IMR-90 (cell line): ENCODE measurements around the gene LETM1.

Experiments
- BHLHE40 ChIP-seq: fragments of 150-350 bp; IDR thresholded peaks from 2 replicates; pipeline ENCODE4 v1.6.1; 2016; ENCODE audit warnings: mild to moderate bottlenecking, low read depth, low read length
- CEBPB ChIP-seq: IDR thresholded peaks from 2 replicates; pipeline ENCODE4 v1.6.1; 2012; ENCODE audit warnings: low read depth, low read length, improper control_type of control experiment
- CHD1 ChIP-seq: IDR thresholded peaks from 2 replicates; pipeline ENCODE4 v1.6.1; 2012; ENCODE audit warnings: low read depth, low read length, improper control_type of control experiment
- CTCF ChIP-seq: conservative IDR thresholded peaks from 2 replicates; pipeline ENCODE4 v1.5.1; 2012; ENCODE audit warnings: mild to moderate bottlenecking, low read depth, low read length, improper control_type of control experiment
- FOS ChIP-seq: fragments of 150-350 bp; IDR thresholded peaks from 2 replicates; pipeline ENCODE4 v1.6.1; 2016; ENCODE audit warnings: low read depth, low read length
- MAFK ChIP-seq: IDR thresholded peaks from 2 replicates; pipeline ENCODE4 v1.6.1; 2012; ENCODE audit warnings: low read depth, low read length, improper control_type of control experiment
- MAZ ChIP-seq: IDR thresholded peaks from 2 replicates; pipeline ENCODE4 v1.6.1; 2012; ENCODE audit warnings: low read depth, mild to moderate bottlenecking, low read length, improper control_type of control experiment, moderate library complexity, borderline replicate concordance
- POLR2A ChIP-seq: IDR thresholded peaks from 2 replicates; pipeline ENCODE4 v1.6.1; 2012; ENCODE audit warnings: mild to moderate bottlenecking, low read depth, low read length
- RAD21 ChIP-seq: IDR thresholded peaks from 2 replicates; pipeline ENCODE4 v1.6.1; 2012; ENCODE audit warnings: low read length, improper control_type of control experiment
- RFX5 ChIP-seq: IDR thresholded peaks from 2 replicates; pipeline ENCODE4 v1.8.0; 2012; ENCODE audit warnings: low read depth, mild to moderate bottlenecking, low read length, moderate library complexity
- SMC3 ChIP-seq: fragments of 150-350 bp; IDR thresholded peaks from 2 replicates; pipeline ENCODE4 v1.6.1; 2016; ENCODE audit warnings: low read depth, mild to moderate bottlenecking, antibody characterized with exemption, low read length, moderate library complexity
- USF2 ChIP-seq: fragments of 150-350 bp; IDR thresholded peaks from 2 replicates; pipeline ENCODE4 v1.6.1; 2017; ENCODE audit warnings: mild to moderate bottlenecking, antibody characterized with exemption, low read length, low read depth
- TF ChIP-seq, protein P1 (sequence below): fragments of 150-350 bp; IDR thresholded peaks from 2 replicates; pipeline ENCODE4 v1.6.1; 2016; ENCODE audit warnings: low read depth, mild to moderate bottlenecking, low read length, moderate library complexity, borderline replicate concordance

- TF ChIP-seq CTCF (no peak), POLR2A (no peak), CEBPB (no peak), RAD21 (no peak), BHLHE40 (no peak), USF2 (no peak), MAFK (no peak), RFX5 (no peak), FOS (no peak), CHD1 (no peak), SMC3 (no peak), MAZ (no peak)
- TF ChIP-seq, protein P1, sequence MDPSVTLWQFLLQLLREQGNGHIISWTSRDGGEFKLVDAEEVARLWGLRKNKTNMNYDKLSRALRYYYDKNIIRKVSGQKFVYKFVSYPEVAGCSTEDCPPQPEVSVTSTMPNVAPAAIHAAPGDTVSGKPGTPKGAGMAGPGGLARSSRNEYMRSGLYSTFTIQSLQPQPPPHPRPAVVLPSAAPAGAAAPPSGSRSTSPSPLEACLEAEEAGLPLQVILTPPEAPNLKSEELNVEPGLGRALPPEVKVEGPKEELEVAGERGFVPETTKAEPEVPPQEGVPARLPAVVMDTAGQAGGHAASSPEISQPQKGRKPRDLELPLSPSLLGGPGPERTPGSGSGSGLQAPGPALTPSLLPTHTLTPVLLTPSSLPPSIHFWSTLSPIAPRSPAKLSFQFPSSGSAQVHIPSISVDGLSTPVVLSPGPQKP = no peak
Measured at GRCh38 chr4:1765409-1766072, 90.4 kb downstream of the LETM1 start.
